ENCODE results near the gene HENMT1.

HENMT1 gene

GRCh38 chr1:108598340-108598739 is 62.6 kb downstream of the HENMT1 start:
- DNase-seq (ENCODE audit: low read depth in 1 of 2, low spot score in 1 of 2) = no peak
- TF ChIP-seq GABPA (IDR thresholded peaks at IDR 0.05; ENCODE audit: low read depth) (no peak), SPI1 (IDR thresholded peaks at IDR 0.05; ENCODE audit: borderline replicate concordance, low read depth) (no peak), CTCF (IDR thresholded peaks at IDR 0.05; ENCODE audit: insufficient read depth, low read length) (no peak), REST (IDR thresholded peaks at IDR 0.05; ENCODE audit: insufficient replicate concordance, low read depth) (no peak), POLR2AphosphoS5 (IDR thresholded peaks at IDR 0.05; ENCODE audit: low read depth) (no peak)
- Histone ChIP-seq H3K4me3 (replicated peaks; ENCODE audit: insufficient read depth, low read length) (no peak overlapping the region), H3K27me3 (ENCODE audit: insufficient read depth, poor library complexity, severe bottlenecking) (no peaks in the 10 kb centered on the region), H3K27ac (replicated peaks) (no peak overlapping the region)
